ENCODE data around the gene PRAF2.

DNA sequence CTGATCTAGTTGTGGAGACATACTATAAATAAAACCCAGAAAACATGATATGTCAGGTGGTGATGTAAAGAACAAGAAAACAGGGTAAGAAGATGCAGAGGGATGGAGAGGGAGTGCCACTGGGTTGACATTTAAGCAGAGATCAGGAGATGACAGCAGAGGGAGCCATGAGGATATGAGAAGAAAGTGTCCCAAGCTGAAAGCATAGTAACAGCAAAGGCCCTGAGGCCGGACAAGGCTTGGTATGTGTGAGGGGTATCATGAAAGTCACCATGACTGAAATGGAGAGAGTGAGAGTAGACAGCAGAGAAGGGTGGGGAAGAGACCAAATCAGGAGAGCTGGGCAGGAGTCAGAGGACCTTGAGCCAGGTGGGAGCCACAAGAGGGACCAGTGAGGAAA lies 46.3 kb upstream of the PRAF2 start:
- no peak for TF ChIP-seq TAF1 (IDR thresholded peaks at IDR 0.05; ENCODE audit: low read depth)
- TF ChIP-seq, protein P1, sequence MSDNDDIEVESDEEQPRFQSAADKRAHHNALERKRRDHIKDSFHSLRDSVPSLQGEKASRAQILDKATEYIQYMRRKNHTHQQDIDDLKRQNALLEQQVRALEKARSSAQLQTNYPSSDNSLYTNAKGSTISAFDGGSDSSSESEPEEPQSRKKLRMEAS (IDR thresholded peaks at IDR 0.05) = no peak
- no peak for TF ChIP-seq RAD21 (IDR thresholded peaks at IDR 0.05; ENCODE audit: low read depth)
- TF ChIP-seq YY1 (IDR thresholded peaks at IDR 0.05; ENCODE audit: low read depth) = no peak
- TF ChIP-seq EP300 (IDR thresholded peaks at IDR 0.05; ENCODE audit: borderline replicate concordance) = no peak
- no peak for TF ChIP-seq EGR1 (IDR thresholded peaks at IDR 0.05)
- TF ChIP-seq NFIC (IDR thresholded peaks at IDR 0.05) = no peak
- TF ChIP-seq, protein P2, sequence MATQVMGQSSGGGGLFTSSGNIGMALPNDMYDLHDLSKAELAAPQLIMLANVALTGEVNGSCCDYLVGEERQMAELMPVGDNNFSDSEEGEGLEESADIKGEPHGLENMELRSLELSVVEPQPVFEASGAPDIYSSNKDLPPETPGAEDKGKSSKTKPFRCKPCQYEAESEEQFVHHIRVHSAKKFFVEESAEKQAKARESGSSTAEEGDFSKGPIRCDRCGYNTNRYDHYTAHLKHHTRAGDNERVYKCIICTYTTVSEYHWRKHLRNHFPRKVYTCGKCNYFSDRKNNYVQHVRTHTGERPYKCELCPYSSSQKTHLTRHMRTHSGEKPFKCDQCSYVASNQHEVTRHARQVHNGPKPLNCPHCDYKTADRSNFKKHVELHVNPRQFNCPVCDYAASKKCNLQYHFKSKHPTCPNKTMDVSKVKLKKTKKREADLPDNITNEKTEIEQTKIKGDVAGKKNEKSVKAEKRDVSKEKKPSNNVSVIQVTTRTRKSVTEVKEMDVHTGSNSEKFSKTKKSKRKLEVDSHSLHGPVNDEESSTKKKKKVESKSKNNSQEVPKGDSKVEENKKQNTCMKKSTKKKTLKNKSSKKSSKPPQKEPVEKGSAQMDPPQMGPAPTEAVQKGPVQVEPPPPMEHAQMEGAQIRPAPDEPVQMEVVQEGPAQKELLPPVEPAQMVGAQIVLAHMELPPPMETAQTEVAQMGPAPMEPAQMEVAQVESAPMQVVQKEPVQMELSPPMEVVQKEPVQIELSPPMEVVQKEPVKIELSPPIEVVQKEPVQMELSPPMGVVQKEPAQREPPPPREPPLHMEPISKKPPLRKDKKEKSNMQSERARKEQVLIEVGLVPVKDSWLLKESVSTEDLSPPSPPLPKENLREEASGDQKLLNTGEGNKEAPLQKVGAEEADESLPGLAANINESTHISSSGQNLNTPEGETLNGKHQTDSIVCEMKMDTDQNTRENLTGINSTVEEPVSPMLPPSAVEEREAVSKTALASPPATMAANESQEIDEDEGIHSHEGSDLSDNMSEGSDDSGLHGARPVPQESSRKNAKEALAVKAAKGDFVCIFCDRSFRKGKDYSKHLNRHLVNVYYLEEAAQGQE (IDR thresholded peaks at IDR 0.05; ENCODE audit: low read depth) = no peak
- TF ChIP-seq, protein P3, sequence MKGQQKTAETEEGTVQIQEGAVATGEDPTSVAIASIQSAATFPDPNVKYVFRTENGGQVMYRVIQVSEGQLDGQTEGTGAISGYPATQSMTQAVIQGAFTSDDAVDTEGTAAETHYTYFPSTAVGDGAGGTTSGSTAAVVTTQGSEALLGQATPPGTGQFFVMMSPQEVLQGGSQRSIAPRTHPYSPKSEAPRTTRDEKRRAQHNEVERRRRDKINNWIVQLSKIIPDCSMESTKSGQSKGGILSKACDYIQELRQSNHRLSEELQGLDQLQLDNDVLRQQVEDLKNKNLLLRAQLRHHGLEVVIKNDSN (IDR thresholded peaks at IDR 0.05) = no peak

All from Ishikawa (cell line).